ENCODE measurements around the gene NINJ2. TPM values are rescaled to one million over a fixed set of nuclear protein-coding genes. Genes with fewer than 3 reads are reported as not detected.

NINJ2 gene
- total RNA-seq, 4 donors from 2014 or later: 0.78 to 9.0 (median 5.2) TPM

- no peak overlapping the region for H3K4me3 ChIP-seq
- 83 to 100% methylated on average over 2 to 8 of the region's 9 CpGs for WGBS, 2 donors (ENCODE audit: low coverage in 1 of 2)
- H3K27ac ChIP-seq: no peak overlapping the region
- peaks cover 0 to 12% (median 0%) of the 10 kb centered on the region in 3 donors for H3K9me3 ChIP-seq
- H3K4me1 ChIP-seq: no peaks in the 10 kb centered on the region
- no peak for ATAC-seq
- no peak for TF ChIP-seq POLR2A (IDR thresholded peaks at IDR 0.05)
- no peak for TF ChIP-seq POLR2AphosphoS5 (IDR thresholded peaks at IDR 0.05)
- TF ChIP-seq CTCF (IDR thresholded peaks at IDR 0.05): no peak
- no peak for TF ChIP-seq EP300 (IDR thresholded peaks at IDR 0.05)
- no peaks in the 10 kb centered on the region for H3K36me3 ChIP-seq
- H3K27me3 ChIP-seq: peaks cover 24% of the 10 kb centered on the region
Observed at GRCh38 chr12:532908-533565, 130.2 kb downstream of the NINJ2 start.

GRCh38 chr12:531951-532585 lies 131.2 kb downstream of the NINJ2 start:
- Histone ChIP-seq H3K4me3 (no peak overlapping the region), H3K27me3 (peaks cover 24% of the 10 kb centered on the region), H3K36me3 (no peaks in the 10 kb centered on the region), H3K4me1 (no peaks in the 10 kb centered on the region), H3K9me3 (peaks cover 0 to 12% (median 0%) of the 10 kb centered on the region in 3 donors), H3K27ac (no peak overlapping the region)
- TF ChIP-seq EP300 (IDR thresholded peaks at IDR 0.05) (no peak), POLR2A (IDR thresholded peaks at IDR 0.05) (no peak), CTCF (IDR thresholded peaks at IDR 0.05) (no peak), POLR2AphosphoS5 (IDR thresholded peaks at IDR 0.05) (no peak)
- 58 to 86% methylated on average over 1 to 2 of the region's 3 CpGs for WGBS, 2 donors (ENCODE audit: low coverage in 1 of 2)
- no peak for ATAC-seq

- no peaks in the 10 kb centered on the region for H3K36me3 ChIP-seq
- peaks cover 0 to 12% (median 0%) of the 10 kb centered on the region in 3 donors for H3K9me3 ChIP-seq
- no peaks in the 10 kb centered on the region for H3K4me1 ChIP-seq
- no peak overlapping the region for H3K4me3 ChIP-seq
- no peak overlapping the region for H3K27ac ChIP-seq
- TF ChIP-seq POLR2AphosphoS5 (IDR thresholded peaks at IDR 0.05) (no peak), POLR2A (IDR thresholded peaks at IDR 0.05) (no peak), EP300 (IDR thresholded peaks at IDR 0.05) (no peak), CTCF (IDR thresholded peaks at IDR 0.05) (no peak)
- peaks cover 24% of the 10 kb centered on the region for H3K27me3 ChIP-seq
- ATAC-seq: no peak
- 91 to 96% methylated on average over 3 to 4 of the region's 6 CpGs for whole genome bisulfite sequencing, 2 donors (ENCODE audit: low coverage in 1 of 2)
Observed at GRCh38 chr12:530821-531220, 132.4 kb downstream of the NINJ2 start.

GRCh38 chr12:530308-530707 lies 132.9 kb downstream of the NINJ2 start:
- H3K9me3 ChIP-seq: peaks cover 0 to 12% (median 0%) of the 10 kb centered on the region in 3 donors
- H3K4me3 ChIP-seq: no peak overlapping the region
- no peaks in the 10 kb centered on the region for H3K36me3 ChIP-seq
- 76 to 88% methylated on average over 3 of the region's 6 CpGs for WGBS, 2 donors (ENCODE audit: low coverage in 1 of 2)
- no peak for ATAC-seq
- H3K4me1 ChIP-seq: no peaks in the 10 kb centered on the region
- peaks cover 24% of the 10 kb centered on the region for H3K27me3 ChIP-seq
- TF ChIP-seq POLR2A (IDR thresholded peaks at IDR 0.05): no peak
- TF ChIP-seq EP300 (IDR thresholded peaks at IDR 0.05): no peak
- TF ChIP-seq CTCF (IDR thresholded peaks at IDR 0.05): no peak
- no peak for TF ChIP-seq POLR2AphosphoS5 (IDR thresholded peaks at IDR 0.05)
- no peak overlapping the region for H3K27ac ChIP-seq

GRCh38 chr12:527729-528128 lies 135.5 kb downstream of the NINJ2 start:
- Histone ChIP-seq H3K27me3 (peaks cover 7% of the 10 kb centered on the region), H3K9me3 (peaks cover 0 to 9% (median 0%) of the 10 kb centered on the region in 3 donors), H3K4me1 (no peaks in the 10 kb centered on the region), H3K27ac (no peak overlapping the region), H3K4me3 (no peak overlapping the region), H3K36me3 (no peaks in the 10 kb centered on the region)
- WGBS, 2 donors (ENCODE audit: low coverage in 1 of 2): 93 to 100% methylated on average over 2 to 3 of the region's 4 CpGs
- ATAC-seq: no peak
- no peak for TF ChIP-seq CTCF (IDR thresholded peaks at IDR 0.05)
- TF ChIP-seq POLR2AphosphoS5 (IDR thresholded peaks at IDR 0.05): no peak
- TF ChIP-seq POLR2A (IDR thresholded peaks at IDR 0.05): no peak
- TF ChIP-seq EP300 (IDR thresholded peaks at IDR 0.05): no peak

Data from gastroesophageal sphincter (tissue), 4 donors.